Endothelial cell of umbilical vein (primary cell): ENCODE measurements around the gene SH3RF3. TPM values are rescaled to one million over a fixed set of nuclear protein-coding genes. Genes with fewer than 3 reads are reported as not detected.
A peak's percentile ranks its signal among the peaks of the same experiment; 100 is the strongest.

Source experiments
- BruUV-seq: library from RNA; stranded (reverse); fragments of 400-500 nt; replicated peaks from 2 replicates; lab custom pipeline; 2021; lab: Mats Ljungman, UMichigan
- CTCF ChIA-PET: fragments of 300-600, 350-600 bp; sonication (Branson Sonifier 250); formaldehyde crosslinking; loops from one replicate; lab custom pipeline; 2021; ENCODE audit warnings: antibody characterized with exemption, inconsistent platforms; lab: Charles Lee
- POLR2A ChIA-PET: fragments of 300-600, 350-600 bp; sonication (Branson Sonifier 250); formaldehyde crosslinking; loops from one replicate; lab custom pipeline; 2021; ENCODE audit warnings: antibody characterized with exemption, inconsistent platforms; lab: Charles Lee
- DNase-seq: peaks from one replicate; pipeline ENCODE4 v3.0.0-alpha.2; 2011; ENCODE audit warnings: low read depth, low spot score
- FAIRE-seq: peaks from 2 replicates; lab custom pipeline; 2011; peaks lifted over from hg19 to GRCh38; lab: Jason Lieb, UNC
- H2AFZ ChIP-seq: 2 replicates; pipeline ENCODE4 v1.6.0; 2012; ENCODE audit warnings: low read depth, low read length, control low read depth, inconsistent platforms
- H3K27ac ChIP-seq: 2 replicates; pipeline ENCODE4 v1.5.1; 2011; ENCODE audit warnings: low read depth, mild to moderate bottlenecking, control low read depth, low read length, moderate library complexity; ENCODE audit not compliant: insufficient read depth
- H3K27me3 ChIP-seq, 2 experiments: 2 replicates each; pipeline versions ENCODE4 v1.6.0 to v1.6.1; 2011; ENCODE audit warnings: low read length in 2 of 2, mixed read lengths in 1 of 2; ENCODE audit not compliant: control insufficient read depth in 2 of 2, insufficient read depth in 2 of 2
- H3K36me3 ChIP-seq, 2 experiments: 2 replicates in 1 of 2; 3 replicates in 1 of 2; pipeline ENCODE4 v1.5.1; 2011; ENCODE audit warnings: low read length in 2 of 2, mild to moderate bottlenecking in 1 of 2, moderate library complexity in 1 of 2; ENCODE audit not compliant: control insufficient read depth in 2 of 2, insufficient read depth in 2 of 2; ENCODE audit errors: extremely low read depth in 1 of 2
- H3K4me1 ChIP-seq: 3 replicates; pipeline ENCODE4 v1.5.1; 2011; ENCODE audit warnings: mild to moderate bottlenecking, low read length; ENCODE audit not compliant: control insufficient read depth, insufficient read depth; ENCODE audit errors: extremely low read depth
- H3K4me2 ChIP-seq: 2 replicates; pipeline ENCODE4 v1.6.1; 2011; ENCODE audit warnings: low read length, control low read depth, mixed read lengths; ENCODE audit not compliant: insufficient read depth
- H3K4me3 ChIP-seq, 3 experiments: fragments of 200-600 bp in 1 of 3; sonication (generic), shearing (Covaris generic) in 1 of 3; replicated peaks in 1 of 3; 2 replicates each; pipeline ENCODE4 v1.5.1; 2011 to 2016; ENCODE audit warnings: control low read depth in 3 of 3, low read length in 3 of 3, mild to moderate bottlenecking in 2 of 3, inconsistent platforms in 1 of 3, low read depth in 1 of 3, moderate library complexity in 1 of 3; ENCODE audit not compliant: insufficient read depth in 1 of 3
- H3K79me2 ChIP-seq: 2 replicates; pipeline ENCODE4 v1.6.0; 2012; ENCODE audit warnings: low read length, inconsistent platforms; ENCODE audit not compliant: control insufficient read depth, insufficient read depth
- H3K9ac ChIP-seq: replicated peaks from 2 replicates; pipeline ENCODE3; 2011; ENCODE audit warnings: low read length, control low read depth; ENCODE audit not compliant: insufficient read depth; ENCODE audit errors: extremely low read depth
- H3K9me1 ChIP-seq: replicated peaks from 3 replicates; pipeline ENCODE4 v1.6.0; 2011; ENCODE audit warnings: mild to moderate bottlenecking, low read length; ENCODE audit not compliant: control insufficient read depth, insufficient read depth; ENCODE audit errors: extremely low read depth
- H3K9me3 ChIP-seq: replicated peaks from 2 replicates; pipeline ENCODE4 v1.5.1; 2012; ENCODE audit warnings: low read length, inconsistent platforms; ENCODE audit not compliant: control insufficient read depth, insufficient read depth
- H4K20me1 ChIP-seq: replicated peaks from 2 replicates; pipeline ENCODE3; 2011; ENCODE audit warnings: mild to moderate bottlenecking, low read length; ENCODE audit not compliant: control insufficient read depth, insufficient read depth; ENCODE audit errors: extremely low read depth
- EZH2 ChIP-seq: IDR thresholded peaks from 2 replicates; pipeline ENCODE4 v1.6.1; 2012; ENCODE audit warnings: borderline replicate concordance, low read depth, mild to moderate bottlenecking, moderate library complexity, low read length, inconsistent platforms; ENCODE audit not compliant: severe bottlenecking
- FOS ChIP-seq: IDR thresholded peaks from 2 replicates; pipeline ENCODE4 v1.6.1; 2011; ENCODE audit warnings: mild to moderate bottlenecking, low read length, moderate library complexity, borderline replicate concordance; ENCODE audit not compliant: insufficient read depth
- GATA2 ChIP-seq: IDR thresholded peaks from 2 replicates; pipeline ENCODE4 v1.7.0; 2011; ENCODE audit warnings: low read depth, mild to moderate bottlenecking, moderate library complexity, mixed read lengths, low read length; ENCODE audit not compliant: insufficient read length, insufficient read depth
- JUN ChIP-seq: IDR thresholded peaks from 2 replicates; pipeline ENCODE4 v1.6.1; 2011; ENCODE audit warnings: borderline replicate concordance, low read depth; ENCODE audit not compliant: insufficient read length, insufficient read depth
- MAX ChIP-seq: IDR thresholded peaks from 2 replicates; pipeline ENCODE4 v1.6.1; 2011; ENCODE audit not compliant: insufficient read depth, insufficient read length
- MYC ChIP-seq: IDR thresholded peaks from one replicate; pipeline ENCODE4 v1.6.1; 2011; ENCODE audit warnings: mild to moderate bottlenecking, low read depth, low read length
- POLR2A ChIP-seq: IDR thresholded peaks from 2 replicates; pipeline ENCODE4 v1.6.1; 2012; ENCODE audit warnings: low read depth, mild to moderate bottlenecking, control low read depth, low read length
- POLR2AphosphoS5 ChIP-seq: IDR thresholded peaks from 2 replicates; pipeline ENCODE4 v1.6.1; 2012; ENCODE audit warnings: low read depth, mild to moderate bottlenecking, control low read depth, low read length, moderate library complexity; ENCODE audit not compliant: insufficient read depth
- dilution Hi-C: fragments of 300-500 bp; cut with MboI; formaldehyde crosslinking; loops from one replicate; pipeline ENCODE4 v1.15.0; 2019; ENCODE audit warnings: low sequenced_read_pairs; ENCODE audit not compliant: extremely low pct_ligation_motif_present
- intact Hi-C: fragments of 100-400 bp; cut with micrococcal nuclease; formaldehyde crosslinking; loops from one replicate; pipeline ENCODE4 v1.10.0; 2022
- polyA plus RNA-seq, 4 experiments: library from polyadenylated mRNA; depleted of rRNA in 3 of 4; stranded (reverse) in 3 of 4; unstranded in 1 of 4; fragments of >200 nt; gene quantifications; 2 replicates each; pipeline versions ENCODE4 v1.2.1 to v1.2.3, GENCODE V29; 2011 to 2012; ENCODE audit warnings: missing spikeins in 1 of 4
- total RNA-seq: library from RNA; stranded (reverse); gene quantifications from 2 replicates; pipeline ENCODE4 v1.2.3, GENCODE V29; 2021
- TF ChIP-seq, protein P1 (sequence below), 2 donors: IDR thresholded peaks; 1 replicate in 1 of 2; 2 replicates in 1 of 2; pipeline ENCODE4 v1.5.1; 2011; ENCODE audit warnings: low read length in 2 of 2, mild to moderate bottlenecking in 2 of 2, moderate library complexity in 2 of 2, control low read depth in 1 of 2, inconsistent platforms in 1 of 2, low read depth in 1 of 2; ENCODE audit not compliant: insufficient read depth in 1 of 2; ENCODE audit errors: extremely low read depth in 1 of 2

The SH3RF3 gene
- total and polyA plus RNA-seq, 2 donors (not counting 3 experiments of a cell fraction or from before 2014, with no cell fraction given), result 3.8 to 14.7 TPM

GRCh38 chr2:109349503-109350465 is 220.8 kb downstream of the SH3RF3 start:
- no TSS peak for BruUV-seq
- H3K9me1 ChIP-seq, result no peaks in the 10 kb centered on the region
- intact Hi-C loops, result loop anchor here (5.0 kb wide), 1 partner anchor 33 kb away; no protein-coding TSS in a partner anchor
- POLR2A ChIA-PET, result no interaction called here
- H4K20me1 ChIP-seq, result no peaks in the 10 kb centered on the region
- CTCF ChIA-PET, result interaction anchor here (0.8 to 3.2 kb wide), 12 partner anchors 10 to 220 kb away, joined by 3 to 22 read pairs (median 5); partner anchors contain the start of gene SH3RF3
- dilution Hi-C loops, result no loop called here
- H2AFZ ChIP-seq, result no peak overlapping the region
- no peak for DNase-seq
- H3K4me3 ChIP-seq, result no peak overlapping the region
- no peaks in the 10 kb centered on the region for H3K9me3 ChIP-seq
- no peaks in the 10 kb centered on the region for H3K79me2 ChIP-seq
- TF ChIP-seq POLR2A, result no peak
- TF ChIP-seq, protein P1, sequence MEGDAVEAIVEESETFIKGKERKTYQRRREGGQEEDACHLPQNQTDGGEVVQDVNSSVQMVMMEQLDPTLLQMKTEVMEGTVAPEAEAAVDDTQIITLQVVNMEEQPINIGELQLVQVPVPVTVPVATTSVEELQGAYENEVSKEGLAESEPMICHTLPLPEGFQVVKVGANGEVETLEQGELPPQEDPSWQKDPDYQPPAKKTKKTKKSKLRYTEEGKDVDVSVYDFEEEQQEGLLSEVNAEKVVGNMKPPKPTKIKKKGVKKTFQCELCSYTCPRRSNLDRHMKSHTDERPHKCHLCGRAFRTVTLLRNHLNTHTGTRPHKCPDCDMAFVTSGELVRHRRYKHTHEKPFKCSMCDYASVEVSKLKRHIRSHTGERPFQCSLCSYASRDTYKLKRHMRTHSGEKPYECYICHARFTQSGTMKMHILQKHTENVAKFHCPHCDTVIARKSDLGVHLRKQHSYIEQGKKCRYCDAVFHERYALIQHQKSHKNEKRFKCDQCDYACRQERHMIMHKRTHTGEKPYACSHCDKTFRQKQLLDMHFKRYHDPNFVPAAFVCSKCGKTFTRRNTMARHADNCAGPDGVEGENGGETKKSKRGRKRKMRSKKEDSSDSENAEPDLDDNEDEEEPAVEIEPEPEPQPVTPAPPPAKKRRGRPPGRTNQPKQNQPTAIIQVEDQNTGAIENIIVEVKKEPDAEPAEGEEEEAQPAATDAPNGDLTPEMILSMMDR (IDR thresholded peaks at IDR 0.05; ENCODE audit: extremely low read depth in 1 of 2, insufficient read depth in 1 of 2, low read depth in 1 of 2, low read length in 2 of 2), result peak in 1 of 2 donors; percentile 33
- peaks cover 38% of the 10 kb centered on the region for H3K4me1 ChIP-seq
- H3K27ac ChIP-seq, result no peak overlapping the region
- no peak overlapping the region for H3K9ac ChIP-seq
- H3K27me3 ChIP-seq, result no peaks in the 10 kb centered on the region
- H3K36me3 ChIP-seq, result no peaks in the 10 kb centered on the region
- FAIRE-seq, result peak; percentile 38
- no peak overlapping the region for H3K4me2 ChIP-seq

DNA sequence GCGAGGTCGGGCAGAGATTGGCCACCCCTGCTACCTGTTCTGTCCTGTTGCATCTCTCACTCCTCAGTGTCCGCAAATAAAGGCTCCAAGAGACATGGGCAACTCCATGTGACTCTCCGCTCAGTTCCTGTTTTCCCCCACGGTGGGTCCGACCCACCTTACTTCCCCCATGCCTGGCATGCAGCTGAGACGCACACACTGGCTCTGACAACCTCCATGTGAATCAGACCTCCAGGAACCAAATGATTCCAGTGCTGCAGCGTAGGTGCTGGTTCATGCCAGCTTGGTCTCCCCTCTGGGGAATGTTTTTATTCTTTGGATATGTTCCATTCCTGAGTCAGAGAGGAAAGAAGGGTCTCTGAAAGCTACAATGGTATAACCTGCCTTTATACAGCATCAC is 221.5 kb downstream of the SH3RF3 start:
- Histone ChIP-seq H3K9ac (no peak overlapping the region), H3K4me3 (no peak overlapping the region), H3K27ac (no peak overlapping the region), H3K36me3 (no peaks in the 10 kb centered on the region), H4K20me1 (no peaks in the 10 kb centered on the region), H3K4me2 (no peak overlapping the region), H3K27me3 (no peaks in the 10 kb centered on the region), H3K9me1 (no peaks in the 10 kb centered on the region), H3K79me2 (no peaks in the 10 kb centered on the region), H3K9me3 (no peaks in the 10 kb centered on the region), H2AFZ (no peak overlapping the region), H3K4me1 (peaks cover 38% of the 10 kb centered on the region)
- CTCF ChIA-PET, result interaction anchor here (0.9 to 3.2 kb wide), 8 partner anchors 11 to 221 kb away, joined by 3 to 22 read pairs (median 5); partner anchors contain the start of gene SH3RF3
- dilution Hi-C loops (no loop called here), intact Hi-C loops (no loop called here)
- no peak for FAIRE-seq
- POLR2A ChIA-PET, result interaction anchor here (0.7 kb wide), 1 partner anchor 18 kb away, joined by 3 read pairs; no protein-coding TSS in a partner anchor
- BruUV-seq, result no TSS peak
- DNase-seq, result no peak
- TF ChIP-seq MAX (no peak), POLR2AphosphoS5 (no peak), EZH2 (no peak), POLR2A (no peak), JUN (no peak), FOS (no peak), GATA2 (no peak), MYC (no peak)
- TF ChIP-seq, protein P1 (IDR thresholded peaks at IDR 0.05; ENCODE audit: extremely low read depth in 1 of 2, insufficient read depth in 1 of 2, low read depth in 1 of 2, low read length in 2 of 2), result no peak
